ENCODE measurements around the gene RTN4R. TPM values are rescaled to one million over a fixed set of nuclear protein-coding genes. Genes with fewer than 3 reads are reported as not detected.

Gene RTN4R
- total and polyA plus RNA-seq, 2 of the 13 experiments (the other 11 are each of a cell fraction or from before 2014, with no cell fraction given) = 0.22 to 0.77 TPM

- ChIA-PET POLR2A (no interaction called here), CTCF (ENCODE audit: low intra/inter-chr PET ratio, low total read pairs) (no interaction called here)
- 27% methylated on average over 7 of the region's 11 CpGs for WGBS (ENCODE audit: low lambda C conversion rate)
- Histone ChIP-seq H3K27ac (ENCODE audit: extremely low read length, insufficient read depth, low read length) (no peak overlapping the region), H3K36me3 (replicated peaks in 1 of 2; ENCODE audit: control insufficient read depth in 1 of 2, insufficient read depth in 2 of 2, low read length in 2 of 2) (no peaks in the 10 kb centered on the region), H3K4me2 (ENCODE audit: low read depth, low read length) (no peak overlapping the region), H3K27me3 (ENCODE audit: control insufficient read depth in 1 of 2, insufficient read depth in 2 of 2, low read length in 2 of 2) (peaks cover 8 to 59% of the 10 kb centered on the region in 2 experiments; a peak in 4 of 5 replicates), H4K20me1 (ENCODE audit: insufficient read depth, low read length) (no peaks in the 10 kb centered on the region), H3K9me3 (ENCODE audit: low read length) (no peaks in the 10 kb centered on the region), H3K4me1 (ENCODE audit: insufficient read depth, low read length) (no peaks in the 10 kb centered on the region), H2AFZ (ENCODE audit: low read length) (no peak overlapping the region), H3K79me2 (ENCODE audit: insufficient read depth, low read length) (no peaks in the 10 kb centered on the region), H3K4me3 (replicated peaks in 1 of 3; ENCODE audit: insufficient read depth in 1 of 3, low read depth in 2 of 3, low read length in 3 of 3) (no peak overlapping the region), H3K9ac (ENCODE audit: insufficient read depth, low read depth, low read length) (no peak overlapping the region)
- intact Hi-C loops (cut with micrococcal nuclease; ENCODE audit: unreplicated experiment) (no loop called here), in situ Hi-C loops (cut with HindIII; ENCODE audit: extremely low pct_ligation_motif_present, low pct_unique_long_range_greater_than_20kb) (loop anchor here (25.0 kb wide), 1 partner anchor 1329 kb away; no protein-coding TSS in a partner anchor)
- BruUV-seq (replicated peaks) = no TSS peak
- DNase-seq (ENCODE audit: low spot score) (no peak), ATAC-seq (no peak), FAIRE-seq (no peak)
- TF ChIP-seq KDM3A (CRISPR knock-in tag; IDR thresholded peaks at IDR 0.05; ENCODE audit: low read depth) = no peak
- no peak for TF ChIP-seq PATZ1 (CRISPR knock-in tag; IDR thresholded peaks at IDR 0.05)
- TF ChIP-seq AGO1 (IDR thresholded peaks at IDR 0.05; ENCODE audit: low read depth, low read length, poor library complexity, severe bottlenecking) = no peak
- no peak for TF ChIP-seq IKZF4 (CRISPR knock-in tag; IDR thresholded peaks at IDR 0.05; ENCODE audit: borderline replicate concordance, low read depth, not compliant biosample characterization)
- no peak for TF ChIP-seq GZF1 (CRISPR knock-in tag; IDR thresholded peaks at IDR 0.05)
- no peak for TF ChIP-seq ZNF562 (CRISPR knock-in tag; IDR thresholded peaks at IDR 0.05; ENCODE audit: borderline replicate concordance)
- TF ChIP-seq NBN (conservative IDR thresholded peaks at IDR 0.05) = no peak
- TF ChIP-seq TFDP2 (CRISPR knock-in tag; IDR thresholded peaks at IDR 0.05) = no peak
- TF ChIP-seq CENPBD1 (CRISPR knock-in tag; IDR thresholded peaks at IDR 0.05; ENCODE audit: borderline replicate concordance, low read depth) = no peak
- no peak for TF ChIP-seq EZH2 (conservative IDR thresholded peaks at IDR 0.05; ENCODE audit: low read depth, low read length)
- TF ChIP-seq RNF2 (conservative IDR thresholded peaks at IDR 0.05; ENCODE audit: low read depth) = no peak
- TF ChIP-seq MLX (CRISPR knock-in tag; IDR thresholded peaks at IDR 0.05) = no peak
- TF ChIP-seq ERF (CRISPR knock-in tag; IDR thresholded peaks at IDR 0.05) = no peak
- TF ChIP-seq MYNN (CRISPR knock-in tag; IDR thresholded peaks at IDR 0.05; ENCODE audit: low read depth) = no peak
- no peak for TF ChIP-seq ARID5B (CRISPR knock-in tag; IDR thresholded peaks at IDR 0.05)
- no peak for TF ChIP-seq KDM5B (CRISPR knock-in tag; IDR thresholded peaks at IDR 0.05; ENCODE audit: borderline replicate concordance)
- TF ChIP-seq HDAC6 (IDR thresholded peaks at IDR 0.05; ENCODE audit: low read depth, low read length) = no peak
- no peak for TF ChIP-seq REXO4 (CRISPR knock-in tag; IDR thresholded peaks at IDR 0.05; ENCODE audit: borderline replicate concordance)
These were observed 23.5 kb upstream of the RTN4R start for GRCh38 chr22:20291604-20292063.

Data from HepG2 (cell line).